Fibroblast of lung (primary cell): ENCODE data around the gene ZNF33A. TPM values are rescaled to one million over a fixed set of nuclear protein-coding genes. Genes with fewer than 3 reads are reported as not detected.
A peak's percentile ranks its signal among the peaks of the same experiment; 100 is the strongest.
"Not testable (repeated sequence)": the region's sequence is repeated elsewhere in the genome, so short reads cannot be mapped to it uniquely, and the experiment has no call there.

ENCODE experiments used
- DNase-seq, 2 donors: peaks; one replicate each; pipeline versions ENCODE4 v3.0.0 to v3.0.0-alpha.2; 2010; ENCODE audit warnings: low read depth in 2 of 2
- H2AFZ ChIP-seq: 2 replicates; pipeline ENCODE4 v1.5.1; 2012; ENCODE audit warnings: low read length, control low read depth, inconsistent platforms
- H3K27ac ChIP-seq: 2 replicates; pipeline ENCODE4 v1.5.1; 2011; ENCODE audit warnings: low read length, control low read depth; ENCODE audit not compliant: insufficient read depth
- H3K27me3 ChIP-seq: 2 replicates; pipeline ENCODE4 v1.5.1; 2011; ENCODE audit warnings: mild to moderate bottlenecking, low read length; ENCODE audit not compliant: control insufficient read depth, insufficient read depth
- H3K36me3 ChIP-seq: 2 replicates; pipeline ENCODE4 v1.5.1; 2011; ENCODE audit warnings: low read length; ENCODE audit not compliant: control insufficient read depth, insufficient read depth
- H3K4me1 ChIP-seq: 2 replicates; pipeline ENCODE4 v1.5.1; 2011; ENCODE audit warnings: low read length; ENCODE audit not compliant: control insufficient read depth, insufficient read depth; ENCODE audit errors: extremely low read depth
- H3K4me2 ChIP-seq: 2 replicates; pipeline ENCODE4 v1.5.1; 2011; ENCODE audit warnings: low read length, control low read depth; ENCODE audit not compliant: insufficient read depth; ENCODE audit errors: extremely low read depth
- H3K4me3 ChIP-seq, 4 experiments: fragments of 200-600 bp in 1 of 4; sonication (generic) in 1 of 4; replicated peaks in 1 of 4; 2 replicates each; pipeline ENCODE4 v1.5.1; 2011 to 2016; ENCODE audit warnings: low read length in 4 of 4, low read depth in 3 of 4, mild to moderate bottlenecking in 3 of 4, control low read depth in 2 of 4, inconsistent platforms in 1 of 4, mixed read lengths in 1 of 4; ENCODE audit not compliant: insufficient read depth in 1 of 4; ENCODE audit errors: control extremely low read depth in 1 of 4
- H3K79me2 ChIP-seq: 2 replicates; pipeline ENCODE4 v1.5.1; 2012; ENCODE audit warnings: mild to moderate bottlenecking, low read length, inconsistent platforms; ENCODE audit not compliant: control insufficient read depth, insufficient read depth
- H3K9ac ChIP-seq: 2 replicates; pipeline ENCODE4 v1.5.1; 2011; ENCODE audit warnings: mild to moderate bottlenecking, low read length, control low read depth; ENCODE audit not compliant: insufficient read depth
- H3K9me3 ChIP-seq: 2 replicates; pipeline ENCODE4 v1.5.1; 2012; ENCODE audit warnings: low read depth, low read length; ENCODE audit not compliant: control insufficient read depth, insufficient read depth
- H4K20me1 ChIP-seq: 2 replicates; pipeline ENCODE4 v1.5.1; 2011; ENCODE audit warnings: low read length; ENCODE audit not compliant: control insufficient read depth, insufficient read depth; ENCODE audit errors: extremely low read depth
- CTCF ChIP-seq, 2 donors: IDR thresholded peaks in 1 of 2; conservative IDR thresholded peaks in 1 of 2; 1 replicate in 1 of 2; 2 replicates in 1 of 2; pipeline ENCODE4 v1.5.1; 2011 to 2012; ENCODE audit warnings: low read length in 2 of 2, control low read depth in 1 of 2, inconsistent platforms in 1 of 2, low read depth in 1 of 2, mild to moderate bottlenecking in 1 of 2
- EZH2 ChIP-seq: IDR thresholded peaks from 2 replicates; pipeline ENCODE4 v1.5.1; 2012; ENCODE audit warnings: low read length, control low read depth, mild to moderate bottlenecking; ENCODE audit errors: missing control alignments
- polyA plus RNA-seq, 2 donors: library from polyadenylated mRNA; depleted of rRNA in 1 of 2; stranded (reverse) in 1 of 2; unstranded in 1 of 2; fragments of >200 nt; gene quantifications; 2 replicates each; pipeline ENCODE4 v1.2.1, GENCODE V29; 2011 to 2012; ENCODE audit warnings: missing spikeins in 1 of 2
- total RNA-seq: library from RNA; depleted of rRNA; stranded (reverse); fragments of >200 nt; gene quantifications from 2 replicates; pipeline ENCODE4 v1.2.1, GENCODE V29; 2014

The ZNF33A gene
- total and polyA plus RNA-seq, 2 donors (not counting 1 experiment from before 2014, with no cell fraction given): 11.6 to 12.0 TPM

DNA sequence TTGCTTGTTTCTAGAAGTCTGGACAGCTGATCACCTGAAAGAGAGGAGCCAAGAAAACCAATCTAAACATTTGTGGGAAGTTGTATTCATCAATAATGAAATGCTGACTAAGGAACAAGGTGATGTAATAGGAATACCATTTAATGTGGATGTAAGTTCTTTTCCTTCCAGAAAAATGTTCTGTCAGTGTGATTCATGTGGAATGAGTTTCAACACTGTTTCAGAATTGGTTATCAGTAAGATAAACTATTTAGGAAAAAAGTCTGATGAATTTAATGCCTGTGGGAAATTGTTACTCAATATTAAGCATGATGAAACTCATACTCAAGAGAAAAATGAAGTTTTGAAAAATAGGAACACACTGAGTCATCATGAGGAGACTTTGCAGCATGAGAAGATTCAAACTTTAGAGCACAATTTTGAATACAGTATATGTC, 43.9 kb downstream of the ZNF33A start:
- H3K9ac ChIP-seq: no peak overlapping the region
- H3K9me3 ChIP-seq: peaks cover 2% of the 10 kb centered on the region
- no peaks in the 10 kb centered on the region for H4K20me1 ChIP-seq
- peak; percentile 86 to 90 for DNase-seq
- no peaks in the 10 kb centered on the region for H3K27me3 ChIP-seq
- H3K27ac ChIP-seq: no peak overlapping the region
- no peaks in the 10 kb centered on the region for H3K79me2 ChIP-seq
- H3K36me3 ChIP-seq: no peaks in the 10 kb centered on the region
- no peaks in the 10 kb centered on the region for H3K4me1 ChIP-seq
- no peak for TF ChIP-seq CTCF (conservative IDR thresholded peaks at IDR 0.05 in 1 of 2, IDR thresholded peaks at IDR 0.05 in 1 of 2; ENCODE audit: low read depth in 1 of 2, low read length in 2 of 2)
- no peak for TF ChIP-seq EZH2
- no peak overlapping the region for H2AFZ ChIP-seq
- no peak overlapping the region for H3K4me3 ChIP-seq
- H3K4me2 ChIP-seq: no peak overlapping the region

DNA sequence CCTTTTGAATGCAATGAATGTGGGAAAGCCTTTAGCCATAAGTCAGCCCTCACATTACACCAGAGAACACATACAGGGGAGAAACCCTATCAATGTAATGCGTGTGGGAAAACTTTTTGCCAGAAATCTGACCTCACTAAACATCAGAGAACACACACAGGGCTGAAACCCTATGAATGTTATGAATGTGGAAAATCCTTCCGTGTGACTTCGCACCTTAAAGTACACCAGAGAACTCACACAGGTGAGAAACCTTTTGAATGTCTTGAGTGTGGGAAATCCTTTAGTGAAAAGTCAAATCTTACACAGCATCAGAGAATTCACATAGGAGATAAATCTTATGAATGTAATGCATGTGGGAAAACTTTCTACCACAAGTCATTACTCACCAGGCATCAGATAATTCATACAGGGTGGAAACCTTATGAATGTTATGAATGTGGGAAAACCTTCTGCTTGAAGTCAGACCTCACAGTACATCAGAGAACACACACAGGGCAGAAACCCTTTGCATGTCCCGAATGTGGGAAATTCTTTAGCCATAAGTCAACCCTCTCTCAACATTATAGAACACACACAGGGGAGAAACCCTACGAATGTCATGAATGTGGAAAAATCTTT, 44.9 kb downstream of the ZNF33A start:
- H3K27me3 ChIP-seq, H3K36me3 ChIP-seq, H3K9me3 ChIP-seq, DNase-seq, H2AFZ ChIP-seq, H3K4me3 ChIP-seq, H3K4me2 ChIP-seq, H3K4me1 ChIP-seq, H3K79me2 ChIP-seq, H4K20me1 ChIP-seq, H3K27ac ChIP-seq, H3K9ac ChIP-seq: not testable (repeated sequence)

- not testable (repeated sequence) for H3K79me2 ChIP-seq, H3K27ac ChIP-seq, H3K36me3 ChIP-seq, H2AFZ ChIP-seq, H3K27me3 ChIP-seq, H4K20me1 ChIP-seq, H3K4me2 ChIP-seq, H3K4me3 ChIP-seq, H3K9me3 ChIP-seq, H3K9ac ChIP-seq, H3K4me1 ChIP-seq
- peak; percentile 49 to 64 for DNase-seq
These were observed 59.2 kb downstream of the ZNF33A start for GRCh38 chr10:38069663-38070062.

DNA sequence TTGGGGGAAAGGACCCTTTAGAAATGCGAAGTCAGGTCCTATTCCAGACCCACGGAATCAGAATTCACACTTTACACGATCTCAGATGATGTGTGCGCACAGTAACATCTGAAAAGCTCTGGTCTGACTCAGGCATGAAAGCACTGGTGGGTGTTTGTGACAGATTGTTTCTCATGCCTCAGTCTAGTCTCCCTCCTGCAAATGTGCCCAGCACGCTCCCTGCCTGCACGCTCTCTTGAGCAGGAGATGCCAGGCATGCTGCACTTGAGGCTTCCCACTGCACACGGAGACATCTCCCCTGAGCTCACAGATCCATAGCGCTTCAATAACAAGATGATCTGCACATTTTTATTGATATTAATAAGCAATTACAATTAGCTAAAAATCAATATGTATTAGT, 60.0 kb downstream of the ZNF33A start:
- no peak for DNase-seq
- TF ChIP-seq EZH2: no peak
- TF ChIP-seq CTCF (conservative IDR thresholded peaks at IDR 0.05 in 1 of 2, IDR thresholded peaks at IDR 0.05 in 1 of 2; ENCODE audit: low read depth in 1 of 2, low read length in 2 of 2): no peak
- Histone ChIP-seq H3K79me2 (no peaks in the 10 kb centered on the region), H3K9me3 (no peaks in the 10 kb centered on the region), H3K4me3 (no peak overlapping the region), H3K36me3 (no peaks in the 10 kb centered on the region), H3K4me2 (no peak overlapping the region), H3K9ac (no peak overlapping the region), H3K27ac (no peak overlapping the region), H3K4me1 (no peaks in the 10 kb centered on the region), H4K20me1 (no peaks in the 10 kb centered on the region), H3K27me3 (no peaks in the 10 kb centered on the region), H2AFZ (no peak overlapping the region)
